Urothelium cell line (cell line): Measurements from ENCODE around the gene OAF.
A peak's percentile ranks its signal among the peaks of the same experiment; 100 is the strongest.
"Not testable (repeated sequence)": the region's sequence is repeated elsewhere in the genome, so short reads cannot be mapped to it uniquely, and the experiment has no call there.

Experiments
- DNase-seq: peaks from one replicate; pipeline ENCODE4 v3.0.0; 2011; ENCODE audit warnings: low spot score, mixed read lengths
- FAIRE-seq: peaks from 2 replicates; lab custom pipeline; 2011; peaks lifted over from hg19 to GRCh38; lab: Jason Lieb, UNC

Gene OAF

DNA sequence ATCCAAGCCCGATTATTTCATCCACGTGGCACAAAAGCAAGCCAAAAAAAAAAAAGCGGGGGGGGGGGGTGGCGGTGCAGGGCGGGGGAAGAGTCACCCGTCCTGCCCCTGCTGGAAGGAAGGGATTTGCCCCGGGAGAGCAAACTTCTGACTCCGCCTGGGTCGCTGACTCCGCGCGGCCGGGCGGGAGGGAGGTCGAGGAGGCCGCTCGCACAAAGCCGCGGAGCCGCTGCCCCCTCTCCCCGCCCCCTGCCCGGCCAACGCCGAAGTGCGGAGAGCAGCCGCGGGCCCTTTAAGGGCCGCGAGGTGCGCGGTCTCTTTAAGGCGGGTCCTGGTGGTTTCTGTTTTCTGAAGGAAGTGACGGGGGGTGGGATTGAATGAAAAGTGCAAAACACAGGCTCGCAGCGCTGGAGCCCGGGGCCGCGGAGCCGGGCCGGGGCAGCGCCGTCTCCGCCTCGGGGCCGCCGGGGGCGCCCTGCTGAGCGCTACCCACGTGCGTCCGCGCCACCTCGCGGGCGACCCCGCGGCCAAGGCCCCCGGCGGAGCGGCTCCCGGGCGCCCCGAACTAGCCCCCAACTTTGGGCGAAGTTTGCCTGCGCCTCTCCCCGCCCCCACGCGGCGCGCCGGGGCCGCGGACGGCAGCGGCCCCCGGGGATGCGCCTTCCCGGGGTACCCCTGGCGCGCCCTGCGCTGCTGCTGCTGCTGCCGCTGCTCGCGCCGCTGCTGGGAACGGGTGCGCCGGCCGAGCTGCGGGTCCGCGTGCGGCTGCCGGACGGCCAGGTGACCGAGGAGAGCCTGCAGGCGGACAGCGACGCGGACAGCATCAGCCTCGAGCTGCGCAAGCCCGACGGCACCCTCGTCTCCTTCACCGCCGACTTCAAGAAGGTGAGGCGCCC lies at the start of gene OAF:
OAF (plus strand) TSS at position 407 of the 896 bp plus-strand sequence; CDS start at position 655, 248 bp downstream.
- FAIRE-seq (no peak), DNase-seq (peak; percentile 77)

GRCh38 chr11:120167659-120168058 lies 43.2 kb upstream of the OAF start:
- FAIRE-seq: no peak
- no peak for DNase-seq

DNA sequence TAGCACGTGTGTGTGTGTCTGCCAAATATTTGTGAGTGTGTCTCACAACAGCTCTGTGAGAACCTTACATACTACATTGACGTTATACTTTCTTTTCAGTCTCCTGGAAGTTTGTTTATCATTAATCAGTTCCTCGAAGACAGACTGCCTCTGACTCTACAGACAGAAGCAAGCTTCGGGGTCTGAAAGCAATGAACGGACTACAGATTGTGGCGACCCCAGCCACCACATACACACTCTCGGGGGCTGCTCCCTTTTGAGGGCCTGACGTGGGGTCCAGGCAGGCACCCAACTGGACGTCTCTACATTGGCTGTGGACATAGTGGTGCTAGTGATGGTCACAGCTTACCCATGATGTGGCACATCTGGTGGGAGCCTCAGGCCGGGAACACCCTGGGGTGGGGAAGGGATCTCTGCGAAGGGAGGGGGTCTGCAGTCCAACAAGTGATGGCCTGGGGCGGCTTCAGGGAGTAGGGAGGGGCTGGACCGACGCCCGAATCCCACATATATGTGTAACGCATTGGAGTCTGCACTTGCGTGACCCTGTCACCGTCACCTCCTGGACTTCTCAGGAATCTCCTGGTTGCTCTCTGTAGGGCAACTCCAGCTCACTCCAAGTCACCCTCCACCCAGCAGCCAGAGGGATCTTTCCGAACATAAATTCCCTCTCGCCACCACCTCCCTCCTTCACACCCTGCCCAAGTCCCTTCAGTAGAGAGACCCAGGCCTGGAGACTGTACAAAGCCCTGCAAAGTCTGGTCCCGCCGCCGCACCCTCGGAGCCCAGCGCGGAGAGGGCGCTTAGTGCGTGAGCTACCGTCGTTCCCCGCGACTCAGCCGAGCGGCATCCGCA lies 42.5 kb upstream of the OAF start:
- no peak for FAIRE-seq
- DNase-seq: no peak

DNA sequence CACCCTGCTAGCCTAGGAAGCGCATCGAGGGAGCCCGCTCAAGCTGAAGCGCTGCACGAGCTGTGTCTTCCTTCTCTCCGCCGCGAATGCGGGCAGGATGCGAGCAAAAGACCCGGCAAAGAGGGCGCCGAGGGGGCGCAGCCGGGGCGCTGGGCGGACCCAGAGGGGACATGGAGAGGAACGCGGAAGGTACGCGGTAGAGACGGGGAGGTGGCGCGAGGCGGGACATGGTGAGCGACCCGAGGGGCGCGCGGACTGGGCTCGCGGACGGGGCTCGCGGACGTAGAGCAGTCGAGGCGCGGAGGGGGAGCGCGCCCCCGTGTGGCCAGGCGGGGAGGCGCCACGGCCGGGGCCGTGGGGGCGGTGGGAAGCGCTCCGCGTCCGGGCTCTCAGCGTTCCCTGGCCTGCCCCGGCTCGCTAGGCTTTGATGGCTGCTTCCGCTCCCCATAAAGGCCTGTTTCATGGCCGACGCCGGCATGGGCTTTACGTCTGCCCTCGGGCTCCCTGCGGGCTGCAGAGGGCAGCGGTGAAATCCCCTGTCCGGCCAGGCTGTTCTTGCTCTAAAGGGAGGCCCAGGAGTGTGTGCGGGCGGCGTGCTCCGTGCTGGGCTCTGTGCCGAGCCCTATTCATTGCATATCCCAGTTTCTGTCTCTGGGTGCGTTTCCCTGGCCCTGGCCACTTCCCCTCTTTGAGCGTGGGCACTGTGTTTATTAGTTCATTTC lies 41.7 kb upstream of the OAF start:
- peak; percentile 82 for DNase-seq
- FAIRE-seq: no peak

DNA sequence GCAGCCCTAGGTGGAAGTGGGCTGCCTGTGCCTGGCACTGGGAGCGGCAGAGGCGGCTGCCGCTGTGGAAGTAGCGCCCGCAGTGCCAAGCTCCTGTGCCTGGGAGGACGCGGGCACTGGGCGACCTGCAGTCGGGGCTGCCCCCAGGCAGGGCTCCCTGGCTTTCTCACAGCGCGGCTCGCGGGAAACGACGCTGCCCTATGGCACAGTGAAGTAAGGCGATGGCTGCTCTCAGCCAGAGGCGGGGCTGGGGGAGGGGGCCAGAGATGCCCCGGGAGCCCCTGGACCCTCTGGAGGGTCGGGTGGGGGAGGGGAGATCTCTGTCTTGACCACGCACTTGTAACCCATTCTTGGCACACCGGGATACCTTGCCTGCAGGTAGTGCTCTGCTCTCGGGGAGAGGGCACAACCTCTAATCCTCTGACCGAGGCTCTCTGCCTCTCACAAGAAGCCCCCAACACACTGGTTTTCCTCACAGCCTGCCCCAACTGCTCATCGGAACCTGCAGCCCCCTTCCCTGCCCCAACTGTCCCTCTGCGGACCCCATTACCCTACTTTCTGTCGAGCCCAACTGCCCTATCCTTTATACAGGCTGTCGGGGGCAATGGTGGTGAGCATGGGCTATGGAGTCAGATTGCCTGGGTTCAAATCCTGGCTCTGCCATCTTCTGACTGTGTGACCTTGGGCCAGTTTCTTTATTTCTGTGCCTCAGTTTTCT lies 40.7 kb upstream of the OAF start:
- DNase-seq (no peak), FAIRE-seq (no peak)

GRCh38 chr11:120170741-120171261 lies 40.0 kb upstream of the OAF start:
- DNase-seq: no peak
- FAIRE-seq: no peak

DNA sequence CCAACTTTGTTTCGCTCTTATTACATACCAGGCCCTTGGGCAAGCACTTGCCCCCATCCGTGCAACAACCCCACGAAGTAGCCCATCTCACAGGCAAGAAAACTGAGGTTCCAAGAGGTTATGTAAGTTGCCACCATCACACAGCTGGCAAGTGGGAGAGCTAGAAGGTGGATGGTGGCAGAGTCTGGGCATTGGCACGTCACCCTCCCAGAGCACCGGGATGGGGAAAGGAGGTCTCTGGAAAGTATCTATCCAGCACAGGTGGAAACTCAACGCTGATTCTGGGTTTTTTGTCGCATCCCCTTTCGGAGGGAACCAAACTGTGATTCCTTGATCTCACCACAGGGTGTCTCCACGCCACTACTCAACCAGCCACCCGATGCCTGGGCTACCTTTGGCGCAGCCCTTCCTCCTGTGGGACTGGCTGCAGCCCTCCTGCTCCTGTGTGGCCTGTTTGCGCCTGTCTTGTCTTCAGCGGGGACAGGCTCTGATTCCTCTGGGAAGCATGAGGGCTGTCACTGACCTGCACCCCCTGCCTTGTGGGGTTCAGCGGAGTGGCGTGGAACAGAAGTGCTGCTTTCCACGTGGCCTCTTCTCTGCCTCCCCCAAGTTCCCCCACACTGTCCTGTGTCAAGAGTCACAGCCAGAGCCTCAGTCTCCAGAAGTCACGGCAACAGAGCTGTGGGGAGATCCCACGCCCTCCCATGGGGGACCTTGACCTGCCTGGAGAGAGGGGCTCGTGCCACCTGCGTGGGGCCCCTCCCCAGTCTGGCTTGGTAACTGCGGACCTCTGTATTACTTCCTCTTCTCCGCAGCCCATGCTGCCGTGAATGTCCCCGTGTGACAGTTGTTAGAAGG lies 38.5 kb upstream of the OAF start:
- FAIRE-seq (peak; percentile 46), DNase-seq (peak; percentile 62)

DNA sequence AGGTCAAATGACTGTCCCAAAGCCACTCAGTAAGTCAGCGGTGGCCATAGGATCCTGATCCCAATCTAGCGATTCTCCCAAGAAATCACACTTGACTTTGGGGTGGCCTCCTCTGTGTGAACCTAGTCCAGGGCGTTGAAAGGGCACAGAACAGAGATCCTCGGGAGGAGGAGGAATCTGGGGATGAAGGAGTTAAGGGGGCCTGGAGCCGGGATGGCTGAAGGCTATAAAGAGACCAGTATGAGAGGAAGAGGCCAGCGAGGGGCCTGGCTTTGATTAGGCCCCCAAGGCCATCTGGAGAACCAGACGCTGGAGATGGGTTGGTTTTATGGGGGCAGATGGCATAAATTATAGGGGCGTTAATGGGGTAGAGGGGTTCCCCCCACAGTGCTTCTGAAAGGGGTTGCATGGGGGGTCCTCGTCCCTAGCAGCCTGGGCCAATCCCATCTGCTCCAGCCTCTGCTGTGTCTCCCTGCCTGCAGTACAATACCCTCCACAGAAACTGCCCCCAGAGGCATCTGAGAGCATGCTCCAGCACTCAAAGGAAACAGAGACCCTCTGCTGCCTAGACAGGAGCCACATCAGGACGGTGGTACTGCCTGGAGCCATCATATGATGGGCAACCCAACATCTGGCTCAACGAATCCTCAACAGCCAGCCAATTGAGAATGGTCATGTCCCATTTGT lies 37.7 kb upstream of the OAF start:
- FAIRE-seq (no peak), DNase-seq (no peak)

DNA sequence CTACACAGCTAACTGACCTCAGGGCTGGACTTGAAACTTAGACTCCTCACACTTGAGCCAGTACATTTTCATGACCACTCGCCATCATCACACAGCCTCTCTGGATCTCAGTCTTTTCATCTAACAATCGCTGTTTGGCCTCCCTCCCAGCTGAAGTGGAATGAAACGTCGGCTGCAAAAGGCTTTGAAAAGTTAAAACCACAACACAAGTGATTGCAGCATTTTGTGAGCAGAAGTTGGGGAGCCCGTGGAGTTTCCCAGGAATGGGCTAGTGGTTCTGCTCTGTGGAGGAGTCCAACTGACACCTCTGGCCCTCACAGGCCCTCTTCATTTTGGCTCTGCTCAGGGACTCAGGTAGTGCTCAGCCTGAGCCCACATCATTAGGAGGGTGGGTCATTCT lies 37.0 kb upstream of the OAF start:
- DNase-seq (no peak), FAIRE-seq (no peak)

DNA sequence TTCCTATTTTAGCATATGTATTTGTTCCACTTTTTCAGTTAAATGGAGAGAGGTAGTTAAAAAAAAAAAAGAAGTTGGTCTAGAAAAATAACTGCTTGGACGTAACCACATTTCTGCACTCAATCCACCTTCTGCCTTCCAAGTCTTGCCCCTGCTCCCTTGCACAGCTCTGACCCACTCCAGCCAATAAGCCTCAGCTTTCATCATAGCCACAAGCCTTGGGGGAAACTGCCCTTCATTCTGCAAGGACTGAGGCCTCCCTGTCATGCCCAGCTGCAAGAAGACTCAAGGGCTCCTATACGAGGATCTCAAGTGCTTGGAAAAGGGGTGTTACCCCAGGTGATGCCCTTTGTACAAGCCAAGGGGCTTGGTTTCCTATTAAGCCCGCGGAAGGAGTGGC lies 36.0 kb upstream of the OAF start:
- FAIRE-seq: no peak
- no peak for DNase-seq

DNA sequence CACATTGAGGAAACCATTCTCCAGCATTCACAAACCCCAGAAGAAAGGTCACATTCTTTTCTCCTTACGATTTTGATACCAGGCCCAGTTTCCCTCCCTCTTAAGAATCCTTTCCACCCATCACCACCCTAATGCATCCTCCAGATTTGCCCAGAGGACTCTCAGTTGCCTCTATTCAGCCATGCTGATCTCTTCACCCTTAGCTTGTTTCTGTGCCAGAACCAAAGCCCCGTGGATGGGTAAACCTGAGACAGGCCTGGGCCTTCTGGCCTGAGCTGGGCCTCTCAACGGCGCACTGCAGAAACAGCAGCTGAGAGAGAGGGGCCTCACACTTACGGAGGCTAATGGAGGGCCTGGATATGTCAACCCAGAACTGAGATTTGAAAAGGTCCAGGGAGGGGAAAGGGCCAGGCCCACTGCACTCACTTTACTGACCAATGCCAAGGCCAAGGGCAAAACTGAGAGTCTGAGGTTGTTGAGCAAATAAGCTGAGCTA lies 32.2 kb upstream of the OAF start:
- FAIRE-seq (no peak), DNase-seq (no peak)

DNA sequence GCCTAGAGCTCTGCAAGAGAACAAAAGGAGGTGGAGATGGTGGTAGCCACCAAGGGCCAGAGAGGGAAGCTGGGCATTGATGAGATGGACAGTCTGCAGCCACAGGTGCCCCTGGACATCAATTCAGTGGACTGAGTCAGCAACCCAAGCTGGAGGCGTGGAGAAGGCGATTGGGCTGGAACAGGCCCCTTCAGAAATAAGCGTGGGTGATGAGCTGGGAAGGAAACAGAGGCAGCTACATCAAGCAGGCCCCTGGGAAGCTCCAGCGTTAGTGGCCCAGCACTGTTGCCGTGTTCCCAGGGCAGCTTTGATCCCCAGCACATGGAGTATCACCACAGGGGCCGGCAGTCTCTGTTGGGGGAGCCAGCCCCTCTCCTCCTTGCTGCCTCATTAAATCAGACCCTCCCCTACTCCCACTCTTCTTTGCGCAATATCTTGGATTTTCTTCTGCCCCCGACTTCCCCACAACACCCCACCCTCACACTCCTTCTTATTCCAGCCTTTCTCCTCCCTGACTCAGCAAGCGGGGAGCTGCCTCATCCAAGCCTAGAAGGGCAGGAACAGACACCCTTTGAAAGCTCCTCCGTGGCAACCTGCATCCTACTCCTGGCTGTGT lies 31.7 kb upstream of the OAF start:
- FAIRE-seq: no peak
- DNase-seq: no peak

GRCh38 chr11:120180063-120180462 lies 30.8 kb upstream of the OAF start:
- not testable (repeated sequence) for FAIRE-seq, DNase-seq

GRCh38 chr11:120180551-120181232 lies 30.1 kb upstream of the OAF start:
- FAIRE-seq: no peak
- peak; percentile 18 for DNase-seq

GRCh38 chr11:120181376-120181975 lies 29.4 kb upstream of the OAF start:
- FAIRE-seq (no peak), DNase-seq (no peak)

DNA sequence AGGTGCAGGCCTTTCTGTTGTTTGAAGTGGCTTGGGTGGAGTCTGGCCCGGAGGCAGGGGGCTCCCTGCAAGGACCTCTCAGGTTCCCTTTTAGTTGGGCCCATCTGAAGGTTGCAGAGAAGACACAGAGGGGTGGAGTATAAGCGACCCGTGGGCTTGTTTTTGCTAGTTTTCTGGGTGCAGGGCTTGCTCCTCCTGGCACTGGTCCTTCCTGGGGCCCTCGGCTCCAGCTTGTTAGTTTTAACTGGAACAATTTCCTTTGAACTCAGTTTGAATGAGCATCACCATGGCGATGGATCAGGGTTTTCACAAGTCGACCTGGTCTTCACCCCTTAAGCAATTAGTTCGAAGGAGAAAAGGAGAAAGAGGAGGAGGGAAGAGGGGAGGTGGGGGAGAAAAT lies 28.5 kb upstream of the OAF start:
- FAIRE-seq (no peak), DNase-seq (no peak)
